ENCODE measurements around the gene CTNND2.

GRCh38 chr5:11793396-11793795 lies 110.8 kb downstream of the CTNND2 start:
- no peak for TF ChIP-seq CTCF (conservative IDR thresholded peaks at IDR 0.05; ENCODE audit: low read depth, low read length)
- TF ChIP-seq EZH2 (IDR thresholded peaks at IDR 0.05; ENCODE audit: borderline replicate concordance, low read depth, low read length, poor library complexity, severe bottlenecking): no peak

Data from A673 (cell line).